ENCODE data around the gene GPR31.
A peak's percentile ranks its signal among the peaks of the same experiment; 100 is the strongest.

The GPR31 gene

DNA sequence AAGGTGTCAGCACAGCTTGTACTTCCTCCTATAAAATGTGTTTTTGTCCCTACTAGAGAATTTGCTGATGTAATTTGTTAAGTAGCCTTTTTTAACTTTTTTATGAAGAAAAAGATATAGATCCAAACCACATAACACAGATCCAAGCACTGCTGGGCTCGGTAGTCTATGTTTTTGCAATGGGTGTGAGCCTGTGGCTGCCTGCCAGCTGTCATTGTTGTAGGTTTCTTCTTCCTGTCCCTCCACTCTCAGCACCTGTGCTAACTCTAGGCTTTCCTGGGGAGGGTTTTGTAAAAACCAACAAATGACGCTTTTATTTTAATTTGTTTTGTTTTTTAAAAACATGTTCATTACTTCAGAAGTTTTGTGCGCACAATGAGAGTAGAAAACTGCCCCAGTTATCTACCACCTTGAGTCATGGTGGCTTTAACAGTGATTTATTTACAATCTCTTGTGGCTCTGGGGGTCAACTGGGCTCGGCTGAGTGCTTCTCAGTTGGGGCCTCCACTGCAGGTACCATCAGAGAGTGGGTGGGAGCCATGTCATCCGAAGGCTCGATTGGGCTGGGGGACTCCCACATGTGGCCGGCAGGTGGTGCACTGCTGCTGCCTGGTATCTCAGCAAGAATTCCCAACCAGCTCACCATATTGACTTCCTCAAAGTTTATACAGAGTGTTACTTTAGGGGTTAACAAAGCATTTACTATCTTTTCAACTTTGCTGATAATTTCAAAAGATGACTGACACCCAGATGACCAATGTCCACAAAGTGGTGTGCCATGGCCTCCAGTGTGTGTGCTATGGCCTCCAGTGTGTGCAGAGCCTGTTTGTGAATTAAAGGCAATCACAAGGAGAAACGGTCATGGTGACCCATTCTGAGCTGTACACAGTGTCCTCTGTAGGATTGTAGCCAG lies 37.9 kb downstream of the GPR31 start:
- no peak for DNase-seq (ENCODE audit: low read depth in 3 of 3)

- no peak for DNase-seq (ENCODE audit: low read depth in 3 of 3)
These were observed 38.9 kb downstream of the GPR31 start for GRCh38 chr6:167118839-167119238.

DNA sequence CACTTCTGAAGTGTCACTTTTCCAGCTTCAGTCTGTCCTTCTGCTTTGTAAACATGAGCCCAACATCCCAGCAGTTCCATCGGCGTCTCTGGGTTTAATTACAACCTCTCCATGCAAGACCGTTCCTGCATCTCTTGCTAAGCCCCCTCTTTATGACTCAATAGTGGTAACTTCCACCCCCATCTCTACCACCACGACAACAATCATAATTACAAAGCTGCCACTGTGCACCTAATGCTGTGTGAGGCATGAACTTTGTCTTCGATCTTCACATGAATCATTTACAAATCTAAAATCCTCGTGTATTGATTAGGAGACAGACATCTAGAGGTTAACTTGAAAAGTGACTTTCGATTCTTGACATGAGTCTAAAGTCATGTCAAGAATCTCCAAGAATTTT lies 39.8 kb downstream of the GPR31 start:
- DNase-seq (ENCODE audit: low read depth in 3 of 3): no peak

DNA sequence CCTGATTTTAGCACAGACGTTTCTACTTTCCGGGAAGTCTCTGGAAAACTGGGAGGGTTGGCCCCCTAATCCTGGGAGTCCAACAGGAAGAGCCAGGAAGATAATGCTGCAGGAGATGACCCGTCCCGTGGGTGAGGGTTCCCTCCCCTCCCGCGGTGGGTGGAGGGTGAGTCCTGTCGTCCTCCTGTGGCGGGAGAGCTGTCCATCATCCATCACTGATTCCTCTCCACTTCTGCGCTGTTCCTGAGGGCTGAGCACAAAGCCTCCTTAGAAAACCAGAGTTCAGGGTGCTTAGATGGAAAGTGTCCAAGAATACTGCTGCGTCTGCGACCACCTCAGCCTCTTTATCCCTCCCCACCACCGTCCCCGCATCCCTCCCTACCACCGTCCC lies 40.9 kb downstream of the GPR31 start:
- no peak for DNase-seq (ENCODE audit: low read depth in 3 of 3)

DNA sequence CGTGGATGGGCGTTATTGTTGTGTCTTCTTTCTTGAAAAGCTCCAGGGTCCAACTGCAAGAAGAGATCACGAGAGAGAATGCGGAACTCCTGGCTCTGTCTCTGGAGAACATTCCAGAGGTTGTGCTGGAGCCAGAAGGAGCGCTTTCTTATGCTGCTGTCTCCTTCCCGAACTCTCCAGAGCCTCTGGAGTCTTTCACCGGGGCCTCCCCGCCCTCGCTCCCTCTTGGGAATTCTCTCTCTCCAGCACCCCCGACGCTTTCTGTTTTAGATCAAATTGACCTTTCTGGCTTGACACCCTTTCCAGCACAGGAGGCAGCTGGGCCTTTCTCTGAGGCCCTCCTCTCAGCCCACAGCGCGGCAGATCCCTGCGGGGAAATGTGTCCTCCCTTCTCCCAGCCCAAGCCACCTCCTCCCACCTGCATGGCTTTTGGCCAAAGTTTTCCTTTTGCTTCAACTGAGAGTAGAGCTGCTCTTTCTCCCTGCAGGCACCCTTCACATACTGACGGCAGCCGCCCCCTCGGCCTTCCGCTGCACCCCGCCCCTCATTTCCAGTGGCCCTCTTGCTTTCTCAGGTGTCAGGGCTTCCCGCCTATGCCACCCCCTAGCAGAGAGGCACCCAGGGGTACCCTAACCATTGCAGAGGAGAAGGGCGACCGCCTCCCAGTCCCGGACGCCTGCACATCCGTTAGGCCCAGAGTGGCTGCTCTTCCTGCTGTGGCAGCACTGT lies 41.5 kb downstream of the GPR31 start:
- DNase-seq (ENCODE audit: low read depth in 3 of 3): no peak

DNA sequence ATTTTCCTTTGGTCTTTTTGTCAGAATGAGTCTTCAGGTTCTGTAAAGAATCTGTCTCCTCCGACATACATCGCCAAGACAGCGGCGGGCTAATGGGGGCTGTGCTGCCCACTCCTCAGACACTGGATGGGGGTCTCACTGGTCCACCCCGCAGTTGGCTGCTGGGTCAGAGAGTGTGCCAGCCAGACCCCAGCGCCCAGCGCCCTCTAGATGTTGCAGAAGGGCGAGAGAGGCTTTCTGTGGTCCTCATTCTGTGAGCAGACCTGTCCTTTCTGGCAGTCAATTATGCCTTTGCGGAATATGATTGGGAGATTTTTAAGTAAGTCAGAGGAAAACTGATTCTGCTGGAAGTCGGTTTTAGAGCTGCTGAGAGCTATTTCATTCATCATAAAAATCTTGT lies 42.7 kb downstream of the GPR31 start:
- no peak for DNase-seq (ENCODE audit: low read depth in 3 of 3)

DNA sequence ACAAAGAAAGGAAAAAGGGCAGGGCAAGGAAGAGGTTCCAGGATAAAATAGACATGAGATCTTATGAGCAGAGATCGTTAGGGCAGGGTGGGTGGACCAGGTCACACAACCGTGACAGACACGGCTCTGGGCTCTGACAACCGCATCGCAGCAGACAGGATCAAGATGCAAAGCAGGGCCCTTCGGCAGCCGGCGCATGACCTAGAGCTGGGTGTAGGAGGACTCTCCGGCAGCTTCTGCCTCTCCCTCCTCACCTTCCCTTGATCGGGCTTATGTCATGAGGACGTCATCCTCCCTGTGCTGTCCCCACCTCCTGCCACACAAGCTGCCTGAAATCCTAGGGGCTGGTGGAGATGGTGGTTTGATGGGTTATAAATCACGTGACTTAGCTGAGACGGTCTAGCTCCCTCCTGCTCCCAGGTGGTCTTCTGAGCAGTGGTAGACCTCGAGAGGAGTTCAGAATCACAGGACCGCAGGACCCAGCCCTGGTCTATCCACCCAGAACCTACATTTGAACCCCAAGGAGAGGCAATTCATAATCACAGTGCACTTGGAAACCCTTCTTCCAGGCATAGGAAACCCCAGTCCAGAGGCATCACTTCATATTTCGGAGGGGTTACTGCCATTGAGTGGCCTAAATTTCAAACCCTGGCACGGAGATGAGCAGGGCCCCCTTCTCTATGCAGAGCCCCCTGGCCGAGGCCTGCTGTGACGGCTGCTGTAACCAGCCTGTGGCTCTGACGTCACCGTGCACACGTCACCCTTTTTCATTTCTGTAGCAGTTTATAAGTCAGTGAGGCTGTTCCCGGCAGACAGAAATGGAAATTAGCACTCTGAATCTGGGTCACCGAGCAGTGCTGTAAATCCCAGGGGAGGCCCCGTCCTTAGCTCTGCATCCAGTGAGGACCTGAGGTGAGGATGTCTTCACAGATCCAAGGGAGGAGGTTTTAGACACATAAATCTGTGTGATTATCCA lies 43.6 kb downstream of the GPR31 start:
- DNase-seq (ENCODE audit: low read depth in 3 of 3): peak in 1 of 3 experiments; percentile 31

- DNase-seq (ENCODE audit: low read depth in 3 of 3): no peak
These were observed 44.6 kb downstream of the GPR31 start for GRCh38 chr6:167113047-167113754.

DNA sequence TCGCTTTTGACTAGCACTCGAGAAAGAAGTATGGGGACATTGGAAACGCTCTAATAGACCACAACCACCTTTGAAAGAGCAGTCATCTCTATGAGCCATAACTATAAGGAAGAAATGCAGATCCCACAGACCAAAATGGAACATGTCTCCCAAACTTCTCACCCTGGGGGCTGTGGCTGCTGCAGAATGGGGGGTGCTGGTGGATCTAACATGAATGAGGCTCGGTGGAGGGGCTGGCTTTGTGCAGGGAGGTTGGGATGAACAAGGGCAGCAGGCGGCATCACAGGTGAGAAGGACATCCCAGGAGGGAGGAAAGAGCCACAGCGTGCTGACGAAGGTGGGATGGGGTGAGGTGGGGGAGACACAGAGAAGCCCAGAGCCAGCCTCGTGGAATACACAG lies 45.4 kb downstream of the GPR31 start:
- DNase-seq (ENCODE audit: low read depth in 3 of 3): no peak

GRCh38 chr6:167111597-167111996 lies 46.2 kb downstream of the GPR31 start:
- no peak for DNase-seq (ENCODE audit: low read depth in 3 of 3)

GRCh38 chr6:167109651-167110050 lies 48.1 kb downstream of the GPR31 start:
- no peak for DNase-seq (ENCODE audit: low read depth in 3 of 3)

DNA sequence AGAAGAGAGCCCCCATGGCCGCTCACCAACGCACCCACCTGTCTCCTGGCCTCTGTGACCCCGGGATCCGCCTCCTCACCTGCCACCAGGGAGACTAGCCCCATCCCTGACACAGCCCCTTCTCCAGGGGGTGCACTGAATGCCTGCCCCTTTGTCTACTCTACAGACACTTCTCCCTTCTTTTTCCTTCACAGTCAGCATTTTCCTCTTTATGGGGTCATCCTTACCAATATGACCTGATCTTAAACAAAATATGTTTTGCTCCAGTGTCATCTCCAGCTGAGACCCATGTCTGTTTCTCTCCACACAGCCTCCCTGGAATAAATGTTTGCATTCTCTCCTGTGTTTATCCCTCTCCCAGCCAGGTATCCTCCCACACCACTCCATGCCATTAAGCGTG lies 49.5 kb downstream of the GPR31 start:
- no peak for DNase-seq (ENCODE audit: low read depth in 3 of 3)

DNA sequence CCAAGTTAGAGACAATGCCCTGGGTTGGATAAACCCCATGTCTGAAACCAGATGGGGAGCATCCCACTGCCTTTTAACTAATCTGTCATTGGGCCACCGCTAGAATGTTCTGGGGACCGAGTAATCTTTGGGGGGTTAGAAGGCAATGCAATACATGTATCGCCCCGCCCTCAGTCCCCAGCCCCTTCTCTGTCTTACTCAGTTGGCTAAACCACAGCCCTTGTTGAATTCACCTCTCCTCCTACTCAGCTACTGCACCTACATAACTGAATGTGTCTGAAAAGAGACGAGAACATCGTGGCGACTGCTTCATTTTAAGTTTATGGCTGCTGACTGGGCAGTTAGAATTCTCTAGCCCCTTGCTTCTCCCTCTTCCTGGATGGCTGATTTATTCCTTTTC lies 50.0 kb downstream of the GPR31 start:
- no peak for DNase-seq (ENCODE audit: low read depth in 3 of 3)

GRCh38 chr6:167106406-167106805 lies 51.4 kb downstream of the GPR31 start:
- no peak for DNase-seq (ENCODE audit: low read depth in 3 of 3)
